Liver (tissue), 3 donors: ENCODE results near the gene CA14.

Experiments used
- ATF3 ChIP-seq: IDR thresholded peaks from 2 replicates; pipeline ENCODE4 v1.6.1; 2016; ENCODE audit warnings: antibody characterized with exemption
- CTCF ChIP-seq: fragments of 150-350 bp; IDR thresholded peaks from 2 replicates; pipeline ENCODE4 v1.5.1; 2017; ENCODE audit warnings: improper control_type of control experiment, low read depth, low read length; ENCODE audit not compliant: missing input control
- EGR1 ChIP-seq, 2 donors: IDR thresholded peaks; 2 replicates each; pipeline ENCODE4 v1.6.1; 2016 to 2018; ENCODE audit warnings: antibody characterized with exemption in 2 of 2, low read depth in 2 of 2
- GABPA ChIP-seq, 2 donors: IDR thresholded peaks in 1 of 2; conservative IDR thresholded peaks in 1 of 2; 2 replicates each; pipeline ENCODE4 v1.6.1; 2016; ENCODE audit warnings: antibody characterized with exemption in 2 of 2, mild to moderate bottlenecking in 1 of 2, moderate library complexity in 1 of 2
- HNF4A ChIP-seq, 2 donors: conservative IDR thresholded peaks; 2 replicates each; pipeline ENCODE4 v1.6.1; 2016; ENCODE audit warnings: antibody characterized with exemption in 2 of 2, mild to moderate bottlenecking in 2 of 2
- MAX ChIP-seq: IDR thresholded peaks from 2 replicates; pipeline ENCODE4 v1.6.1; 2016; ENCODE audit warnings: antibody characterized with exemption
- NR2F2 ChIP-seq: IDR thresholded peaks from 2 replicates; pipeline ENCODE4 v1.6.1; 2016; ENCODE audit warnings: antibody characterized with exemption
- RAD21 ChIP-seq, 2 donors: IDR thresholded peaks; 2 replicates each; pipeline ENCODE4 v1.6.1; 2016; ENCODE audit warnings: antibody characterized with exemption in 2 of 2, mild to moderate bottlenecking in 2 of 2
- REST ChIP-seq: IDR thresholded peaks from 2 replicates; pipeline ENCODE4 v1.6.1; 2016; ENCODE audit warnings: antibody characterized with exemption, mild to moderate bottlenecking
- SP1 ChIP-seq: IDR thresholded peaks from 2 replicates; pipeline ENCODE4 v1.6.1; 2018; ENCODE audit warnings: antibody characterized with exemption, mild to moderate bottlenecking
- TAF1 ChIP-seq: conservative IDR thresholded peaks from 2 replicates; pipeline ENCODE4 v1.6.1; 2016; ENCODE audit warnings: antibody characterized with exemption, mild to moderate bottlenecking
- YY1 ChIP-seq: IDR thresholded peaks from 2 replicates; pipeline ENCODE4 v1.6.1; 2016; ENCODE audit warnings: antibody characterized with exemption, mild to moderate bottlenecking
- donor health status: healthy.
- donor health status: healthy.

GRCh38 chr1:150288822-150289221, 31.2 kb downstream of the CA14 start:
- TF ChIP-seq REST (no peak), CTCF (no peak), YY1 (no peak), NR2F2 (no peak), RAD21 (IDR thresholded peaks at IDR 0.05) (no peak), SP1 (no peak), EGR1 (IDR thresholded peaks at IDR 0.05; ENCODE audit: low read depth in 2 of 2) (no peak), MAX (no peak), ATF3 (no peak), GABPA (IDR thresholded peaks at IDR 0.05 in 1 of 2, conservative IDR thresholded peaks at IDR 0.05 in 1 of 2) (no peak), TAF1 (no peak), HNF4A (conservative IDR thresholded peaks at IDR 0.05) (no peak)
